ENCODE measurements around the gene THAP5.

The THAP5 gene

DNA sequence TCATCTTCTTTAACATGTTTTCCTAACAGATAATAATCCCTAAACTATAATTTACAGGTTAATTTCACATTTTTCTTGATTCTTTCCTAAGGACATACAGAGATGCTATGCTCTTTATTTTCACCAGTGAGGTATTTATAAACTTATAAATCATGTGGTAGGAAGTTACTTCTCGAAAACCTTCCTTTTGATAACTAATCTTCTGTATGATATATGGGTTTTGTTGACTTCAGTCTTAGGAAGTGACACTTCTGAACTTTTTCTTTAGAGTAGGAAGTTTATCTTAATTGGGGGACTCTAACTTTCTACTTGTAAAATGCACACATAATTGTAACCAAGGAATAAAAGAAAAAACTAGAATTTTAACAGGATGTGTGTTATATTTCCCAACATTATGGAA lies 33.8 kb downstream of the THAP5 start:
- no peak for DNase-seq (ENCODE audit: low read depth in 1 of 2, low spot score in 1 of 2)

DNA sequence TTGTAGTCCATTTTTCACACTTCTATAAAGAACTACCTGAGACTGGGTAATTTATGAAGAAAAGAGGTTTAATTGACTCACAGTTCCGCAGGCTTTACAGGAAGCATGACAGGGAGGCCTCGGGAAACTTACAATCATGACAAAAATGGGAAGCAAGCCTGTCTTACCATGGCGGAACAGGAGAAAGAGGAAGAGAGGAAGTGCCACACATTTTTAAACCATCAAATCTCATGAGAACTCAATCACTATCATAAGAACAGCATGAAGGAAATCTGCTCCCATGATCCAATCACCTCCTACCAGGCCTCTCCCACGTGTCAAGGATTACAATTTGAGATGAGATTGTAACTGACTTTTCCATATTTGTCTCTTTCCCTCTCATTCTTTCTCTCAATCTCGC lies 34.2 kb downstream of the THAP5 start:
- no peak for DNase-seq (ENCODE audit: low read depth in 1 of 2, low spot score in 1 of 2)

DNA sequence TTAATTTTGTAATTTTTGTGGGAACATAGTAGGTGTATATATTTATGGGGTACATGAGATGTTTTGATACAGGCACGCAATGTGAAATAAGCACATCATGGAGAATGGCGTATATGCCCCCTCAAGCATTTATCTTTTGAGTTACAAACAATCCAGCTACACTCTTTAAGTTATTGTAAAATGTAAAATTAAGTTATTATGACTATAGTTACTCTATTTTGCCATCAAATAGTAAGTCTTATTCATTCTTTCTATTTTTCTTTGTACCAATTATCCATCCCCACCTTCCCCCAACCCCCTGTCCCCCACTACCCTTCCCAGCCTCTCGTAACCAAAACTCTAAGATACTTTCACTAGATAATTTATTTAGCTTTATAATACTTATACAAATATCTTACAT lies 35.8 kb downstream of the THAP5 start:
- no peak for DNase-seq (ENCODE audit: low read depth in 1 of 2, low spot score in 1 of 2)

DNA sequence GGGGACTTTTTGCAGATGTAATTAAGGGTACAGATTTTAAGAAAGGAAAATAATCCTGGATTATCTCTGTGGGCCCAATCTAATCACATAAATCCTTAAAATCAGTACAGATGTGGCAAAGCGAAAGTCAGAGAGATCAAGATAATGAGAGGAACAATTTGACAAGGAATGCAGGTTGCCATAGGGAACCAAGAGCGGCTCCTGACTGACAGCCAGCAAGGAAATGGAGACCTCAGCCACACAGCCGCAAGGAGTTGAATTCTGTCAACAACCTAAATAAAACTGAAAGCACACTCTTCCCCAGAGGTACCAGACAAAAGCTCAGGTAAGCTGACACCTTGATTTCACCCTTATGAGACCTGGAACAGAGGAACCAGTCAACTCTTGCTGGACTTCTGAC lies 40.2 kb downstream of the THAP5 start:
- DNase-seq (ENCODE audit: low read depth in 1 of 2, low spot score in 1 of 2), result no peak

DNA sequence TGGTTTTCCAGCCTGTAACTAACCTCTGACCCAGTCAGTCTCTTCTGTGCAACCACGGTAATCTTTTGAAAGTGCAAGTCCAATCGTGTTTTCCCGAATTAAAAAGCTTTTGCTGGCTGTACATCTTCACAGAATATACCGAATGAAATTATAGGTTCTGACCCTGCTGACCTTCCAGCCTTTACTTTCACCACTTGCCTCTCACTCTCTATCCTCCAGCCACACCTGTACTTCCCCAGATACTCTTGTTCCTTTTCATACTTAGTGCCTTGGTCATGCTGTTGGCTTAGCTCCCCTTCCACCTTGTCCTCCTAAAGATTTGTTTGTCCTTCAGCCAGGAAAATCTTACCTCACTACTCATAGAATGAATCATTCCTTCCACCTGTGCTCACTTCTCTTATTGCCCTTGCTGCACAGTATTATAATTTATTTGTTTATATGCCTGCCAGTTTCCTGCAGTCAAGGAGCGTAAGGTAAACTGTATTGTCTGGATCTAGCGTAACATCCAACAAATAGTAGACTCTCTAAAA lies 41.3 kb downstream of the THAP5 start:
- no peak for DNase-seq (ENCODE audit: low read depth in 1 of 2, low spot score in 1 of 2)

DNA sequence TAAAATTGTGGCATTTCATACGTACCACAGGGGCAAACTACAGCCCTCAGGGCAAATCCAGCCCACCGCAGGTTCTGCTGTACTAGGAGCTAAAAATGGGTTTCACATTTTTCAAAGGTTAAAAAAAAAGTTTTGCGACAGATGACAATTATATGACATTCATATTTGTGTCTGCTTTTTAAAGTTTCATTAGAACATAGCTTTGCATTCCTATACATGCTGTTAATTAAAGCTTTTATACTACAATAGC lies 42.8 kb downstream of the THAP5 start:
- DNase-seq (ENCODE audit: low read depth in 1 of 2, low spot score in 1 of 2), result no peak

DNA sequence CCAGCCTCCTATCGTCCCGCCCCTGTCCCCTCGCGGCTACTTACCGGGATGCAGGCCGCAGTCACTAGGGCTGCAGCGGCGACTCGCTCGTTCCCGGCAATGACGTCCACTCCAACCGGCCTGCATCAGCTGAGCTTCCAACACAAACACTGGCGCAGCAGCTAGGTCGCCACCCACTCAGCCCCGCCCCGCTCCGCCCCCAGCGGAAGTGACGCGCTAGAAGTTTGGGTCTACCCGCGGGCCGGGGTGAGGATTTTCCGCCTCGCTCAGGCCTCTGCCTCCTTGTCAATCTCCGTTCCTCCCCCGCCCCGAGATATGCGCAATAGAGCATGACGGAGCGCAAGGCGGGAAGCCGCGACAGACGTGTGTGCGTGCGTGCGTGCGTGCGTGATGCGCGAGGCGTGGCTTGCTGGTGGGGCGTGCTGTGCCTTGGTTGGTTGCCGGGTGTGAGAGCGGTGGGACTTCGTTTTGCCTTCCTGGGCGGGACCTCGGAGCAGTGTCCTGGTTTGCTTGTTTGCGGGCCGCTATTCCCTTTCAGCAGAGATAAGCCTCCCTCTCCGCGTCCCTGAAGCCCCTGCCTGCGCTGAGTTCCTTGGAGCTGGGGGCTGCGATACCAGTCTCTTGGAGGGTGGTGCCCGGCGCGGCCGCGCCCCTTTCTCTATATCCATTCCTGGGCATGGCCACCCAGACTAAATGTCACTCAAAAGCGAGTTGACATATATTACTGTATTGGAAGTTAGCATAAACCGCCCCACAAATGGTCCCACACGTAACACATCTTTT lies 43.3 kb downstream of the THAP5 start, which contains the start of gene PNPLA8:
Gene PNPLA8 (minus strand): TSS at position 151 of the 783 bp plus-strand sequence. CDS start 10,644 bp downstream, outside the sequence.
- peak; percentile 100 for DNase-seq (ENCODE audit: low read depth in 1 of 2, low spot score in 1 of 2)

DNA sequence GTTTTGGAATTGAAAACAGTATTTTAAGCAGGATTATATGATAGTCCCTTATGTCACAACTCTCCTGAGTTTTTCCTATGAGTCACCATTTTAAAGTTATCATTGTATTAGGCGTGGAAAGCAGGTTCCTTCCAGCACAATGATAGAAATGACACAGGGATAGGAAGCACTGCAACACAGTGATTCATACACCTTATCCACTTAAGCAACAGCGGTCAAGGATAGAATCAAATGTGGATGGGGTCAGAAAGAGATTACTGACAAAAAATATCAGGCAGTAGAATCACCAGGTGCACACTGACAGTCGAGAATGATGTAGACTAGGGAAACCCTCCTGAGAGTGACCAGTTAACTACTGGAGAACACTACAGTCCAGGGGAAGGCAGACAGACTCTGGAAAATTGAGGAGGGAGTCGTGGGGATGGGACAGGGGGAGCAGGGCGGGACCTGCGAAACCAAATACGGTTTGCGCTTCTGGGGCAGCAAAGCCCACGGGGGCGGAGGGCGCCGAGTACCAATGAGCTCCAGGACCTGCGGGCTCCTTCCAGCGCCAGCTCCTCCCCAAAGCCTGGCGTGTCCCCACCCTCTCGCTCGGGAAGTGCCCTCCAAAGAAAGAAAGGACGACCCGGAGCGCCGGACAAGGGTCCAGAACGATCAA lies 44.0 kb downstream of the THAP5 start:
- DNase-seq (ENCODE audit: low read depth in 1 of 2, low spot score in 1 of 2), result no peak

DNA sequence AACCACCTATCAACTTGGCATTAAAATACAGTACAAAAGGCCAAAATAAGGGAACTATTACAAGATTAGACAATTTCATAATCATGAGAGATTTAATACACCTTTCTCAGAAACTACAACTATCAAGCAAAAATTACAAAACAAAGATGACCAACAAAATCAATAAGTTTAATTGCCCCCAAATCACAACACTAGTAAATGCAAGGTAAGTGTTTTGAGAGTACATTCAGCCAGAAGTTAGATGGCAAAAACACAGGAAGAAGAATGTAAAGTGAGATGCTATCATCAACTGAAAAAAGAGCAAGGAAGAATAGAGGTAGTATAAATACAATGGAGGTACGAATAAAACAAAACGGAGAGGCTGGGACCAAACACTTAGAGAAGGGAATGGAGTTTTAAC lies 46.7 kb downstream of the THAP5 start:
- DNase-seq (ENCODE audit: low read depth in 1 of 2, low spot score in 1 of 2), result no peak

DNA sequence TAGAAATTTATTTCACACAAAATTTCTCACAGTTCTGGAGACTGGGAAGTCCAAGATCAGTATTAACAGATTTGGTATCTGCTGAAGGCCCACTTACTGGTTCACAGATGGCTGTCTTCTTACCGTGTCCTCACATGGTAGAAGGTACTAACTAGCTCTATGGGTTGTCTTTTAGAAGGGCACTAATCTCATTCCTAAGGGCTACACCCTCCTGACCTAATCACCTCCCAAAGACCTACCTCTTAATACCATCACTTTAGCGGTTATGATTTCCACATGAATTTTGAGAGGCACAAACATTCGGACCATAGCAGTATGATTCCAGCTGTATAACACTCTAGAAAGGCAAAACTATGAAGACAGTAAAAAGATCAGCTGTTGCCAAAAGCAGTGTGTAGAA lies 51.6 kb downstream of the THAP5 start:
- no peak for DNase-seq (ENCODE audit: low read depth in 1 of 2, low spot score in 1 of 2)

DNA sequence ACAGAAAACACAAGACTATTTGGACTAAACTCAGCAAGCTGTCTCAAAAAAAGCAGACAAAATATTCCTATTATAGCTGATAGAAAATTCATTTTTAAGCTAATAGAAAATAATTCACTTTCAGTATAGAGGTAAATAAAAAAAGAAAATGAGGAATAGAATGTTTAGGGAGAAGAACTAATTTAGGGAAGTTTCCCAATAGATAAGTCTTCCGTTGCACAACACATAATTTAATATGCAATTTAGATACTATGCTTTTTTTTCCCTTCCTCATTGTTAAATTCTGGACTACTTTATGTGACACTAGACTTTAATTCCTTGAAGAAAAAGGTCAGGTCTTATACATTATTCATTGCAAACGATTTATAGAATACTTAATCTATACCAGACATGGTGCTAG lies 53.9 kb downstream of the THAP5 start:
- no peak for DNase-seq (ENCODE audit: low read depth in 1 of 2, low spot score in 1 of 2)

DNA sequence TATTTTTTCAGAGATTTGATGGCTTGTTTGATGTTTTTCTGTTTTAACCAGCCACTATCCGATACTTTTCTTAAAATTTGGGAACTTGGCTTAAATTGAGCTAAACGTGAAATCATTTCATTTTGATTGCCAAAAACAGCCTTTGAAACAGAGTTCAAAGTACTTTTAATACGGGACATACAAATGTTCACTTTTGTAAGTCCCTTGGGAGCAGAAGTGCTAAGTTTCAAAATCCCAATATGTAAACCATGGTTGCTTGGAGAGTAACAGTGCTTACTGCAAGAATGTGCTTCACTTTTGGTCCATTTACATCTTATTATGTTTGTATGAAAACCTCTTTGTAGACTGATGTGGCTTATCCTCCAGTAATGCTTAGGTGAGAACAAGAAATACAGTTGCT lies 54.5 kb downstream of the THAP5 start:
- DNase-seq (ENCODE audit: low read depth in 1 of 2, low spot score in 1 of 2), result no peak
